Esophagus squamous epithelium (tissue), 5 donors: ENCODE results near the gene A1CF. TPM values are rescaled to one million over a fixed set of nuclear protein-coding genes. Genes with fewer than 3 reads are reported as not detected.
"Not testable (repeated sequence)": the region's sequence is repeated elsewhere in the genome, so short reads cannot be mapped to it uniquely, and the experiment has no call there.

ENCODE experiments used
- DNase-seq: peaks from one replicate; lab custom pipeline; 2025; lab: John Stamatoyannopoulos, UW
- H3K27ac ChIP-seq, 4 donors: fragments of 200-600 bp; sonication (generic); one replicate each; pipeline ENCODE4 v1.5.1; 2016 to 2019; ENCODE audit warnings: mild to moderate bottlenecking in 1 of 4
- H3K27me3 ChIP-seq, 4 donors: fragments of 200-600 bp; sonication (generic); 1 replicate in 3 of 4; 2 replicates in 1 of 4; pipeline versions ENCODE4 v1.5.1 to v1.6.0; 2017 to 2021; ENCODE audit warnings: antibody characterized with exemption in 1 of 4
- H3K36me3 ChIP-seq, 3 donors: fragments of 200-600 bp; sonication (generic); one replicate each; pipeline ENCODE4 v1.5.1; 2016 to 2019
- H3K4me1 ChIP-seq, 3 donors: fragments of 200-600 bp; sonication (generic); one replicate each; pipeline ENCODE4 v1.5.1; 2017 to 2019
- H3K4me3 ChIP-seq, 4 donors: fragments of 200-600 bp; sonication (generic); 1 replicate in 3 of 4; 2 replicates in 1 of 4; pipeline ENCODE4 v1.5.1; 2016 to 2019; ENCODE audit warnings: mild to moderate bottlenecking in 2 of 4, moderate library complexity in 1 of 4
- H3K9me3 ChIP-seq, 3 donors: fragments of 200-600 bp; sonication (generic); one replicate each; pipeline ENCODE4 v1.5.1; 2016 to 2019
- POLR2A ChIP-seq, 4 donors: fragments of 450-650 bp; IDR thresholded peaks; one replicate each; pipeline ENCODE4 v1.6.1; 2017; ENCODE audit warnings: antibody characterized with exemption in 4 of 4, mild to moderate bottlenecking in 4 of 4, moderate library complexity in 3 of 4
- WGBS, 2 donors: methylation state at CpG; one replicate each; pipeline ENCODE4 v1.1.5; 2018; 5-methylcytosine and 5-hydroxymethylcytosine counted together
- intact Hi-C: fragments of 100-400 bp; cut with DNase I; formaldehyde crosslinking; loops from one replicate; pipeline ENCODE4 v1.15.0; 2022
- total RNA-seq, 4 donors: library from RNA; depleted of rRNA; stranded (reverse); fragments of >200 nt; gene quantifications; one replicate each; pipeline ENCODE4 v1.1.0, GENCODE V29; 2016
- TF ChIP-seq, protein P1 (sequence below), 6 experiments: fragments of 450-650 bp in 4 of 6; fragments of 200-600 bp in 2 of 6; sonication (generic) in 2 of 6; IDR thresholded peaks; one replicate each; pipeline ENCODE4 v1.5.1; 2016 to 2019; ENCODE audit warnings: antibody characterized with exemption in 6 of 6, mild to moderate bottlenecking in 4 of 6, moderate library complexity in 4 of 6
- donor health status: DM: yes; HTN: yes; CAD: no.

Gene A1CF
- total RNA-seq, 4 donors from 2014 or later: not detected

DNA sequence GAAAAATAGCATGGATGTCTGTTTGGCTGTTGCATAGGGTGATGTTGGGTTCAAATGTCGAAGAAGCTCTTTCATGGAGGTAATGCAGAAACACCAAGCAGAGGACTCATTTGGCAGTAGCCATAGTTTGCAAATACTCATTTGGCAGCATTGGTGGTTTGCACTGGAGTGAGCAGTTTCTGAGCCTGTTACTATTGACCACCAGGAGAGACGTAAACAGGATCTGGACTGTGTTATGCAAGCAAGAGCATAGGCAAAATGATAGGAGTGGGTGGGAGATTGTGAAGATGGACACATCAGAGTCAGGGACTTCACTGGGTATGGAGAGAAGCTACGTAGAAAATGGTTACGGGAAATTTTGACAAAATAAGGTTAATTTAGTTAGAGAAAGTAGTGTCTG lies 22.9 kb upstream of the A1CF start:
- Histone ChIP-seq H3K36me3 (no peaks in the 10 kb centered on the region), H3K9me3 (no peaks in the 10 kb centered on the region), H3K4me3 (no peak overlapping the region), H3K27ac (no peak overlapping the region), H3K27me3 (no peaks in the 10 kb centered on the region), H3K4me1 (no peaks in the 10 kb centered on the region)
- 82 to 83% methylated on average over 4 of the region's 4 CpGs for WGBS, 2 donors
- intact Hi-C loops: no loop called here
- TF ChIP-seq POLR2A (IDR thresholded peaks at IDR 0.05): no peak
- TF ChIP-seq, protein P1, sequence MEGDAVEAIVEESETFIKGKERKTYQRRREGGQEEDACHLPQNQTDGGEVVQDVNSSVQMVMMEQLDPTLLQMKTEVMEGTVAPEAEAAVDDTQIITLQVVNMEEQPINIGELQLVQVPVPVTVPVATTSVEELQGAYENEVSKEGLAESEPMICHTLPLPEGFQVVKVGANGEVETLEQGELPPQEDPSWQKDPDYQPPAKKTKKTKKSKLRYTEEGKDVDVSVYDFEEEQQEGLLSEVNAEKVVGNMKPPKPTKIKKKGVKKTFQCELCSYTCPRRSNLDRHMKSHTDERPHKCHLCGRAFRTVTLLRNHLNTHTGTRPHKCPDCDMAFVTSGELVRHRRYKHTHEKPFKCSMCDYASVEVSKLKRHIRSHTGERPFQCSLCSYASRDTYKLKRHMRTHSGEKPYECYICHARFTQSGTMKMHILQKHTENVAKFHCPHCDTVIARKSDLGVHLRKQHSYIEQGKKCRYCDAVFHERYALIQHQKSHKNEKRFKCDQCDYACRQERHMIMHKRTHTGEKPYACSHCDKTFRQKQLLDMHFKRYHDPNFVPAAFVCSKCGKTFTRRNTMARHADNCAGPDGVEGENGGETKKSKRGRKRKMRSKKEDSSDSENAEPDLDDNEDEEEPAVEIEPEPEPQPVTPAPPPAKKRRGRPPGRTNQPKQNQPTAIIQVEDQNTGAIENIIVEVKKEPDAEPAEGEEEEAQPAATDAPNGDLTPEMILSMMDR (IDR thresholded peaks at IDR 0.05): no peak
- DNase-seq: no peak

DNA sequence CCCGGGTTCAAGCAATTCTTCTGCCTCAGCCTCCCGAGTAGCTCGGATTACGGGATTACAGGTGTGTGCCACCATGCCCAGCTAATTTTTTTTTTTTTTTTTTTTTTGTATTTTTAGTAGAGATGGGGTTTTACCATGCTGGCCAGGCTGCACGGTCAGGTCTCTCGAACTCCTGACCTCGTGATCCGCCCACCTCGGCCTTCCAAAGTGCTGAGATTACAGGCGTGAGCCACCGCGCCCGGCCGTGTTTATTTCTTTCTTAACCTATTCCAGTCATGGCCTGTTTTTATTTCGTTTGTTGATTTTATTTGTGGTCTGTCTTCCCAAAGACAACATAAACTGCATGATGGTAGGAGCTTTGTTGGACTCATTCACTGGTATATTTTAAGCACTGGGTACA lies 20.4 kb upstream of the A1CF start:
- H3K27me3 ChIP-seq, H3K36me3 ChIP-seq, H3K27ac ChIP-seq, H3K4me1 ChIP-seq, DNase-seq, H3K4me3 ChIP-seq, H3K9me3 ChIP-seq, intact Hi-C loops: not testable (repeated sequence)
- 80 to 90% methylated on average over 7 to 15 of the region's 15 CpGs for WGBS, 2 donors

DNA sequence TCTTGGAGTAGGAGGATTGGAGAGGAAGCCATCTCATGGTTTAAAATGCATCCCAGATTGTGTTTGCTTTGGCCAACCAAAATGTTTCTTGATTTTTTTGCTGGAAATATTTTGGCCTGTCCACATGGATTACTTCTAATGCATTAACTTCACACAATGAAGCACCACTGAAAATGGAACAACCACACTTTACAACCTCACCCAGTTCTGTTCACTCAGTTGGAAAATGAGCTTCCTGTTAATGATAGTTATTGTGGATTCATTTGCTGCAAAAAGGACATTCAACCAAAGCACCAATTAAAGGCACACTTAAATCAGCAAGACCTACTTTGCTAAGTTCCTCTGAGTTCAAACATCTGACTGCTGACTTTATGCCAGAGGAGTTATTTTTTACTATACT lies 11.3 kb upstream of the A1CF start:
- TF ChIP-seq, protein P1 (IDR thresholded peaks at IDR 0.05): no peak
- TF ChIP-seq POLR2A (IDR thresholded peaks at IDR 0.05): no peak
- Histone ChIP-seq H3K4me3 (no peak overlapping the region), H3K27me3 (no peaks in the 10 kb centered on the region), H3K4me1 (no peaks in the 10 kb centered on the region), H3K27ac (no peak overlapping the region), H3K9me3 (no peaks in the 10 kb centered on the region), H3K36me3 (no peaks in the 10 kb centered on the region)
- no peak for DNase-seq
- intact Hi-C loops: no loop called here

DNA sequence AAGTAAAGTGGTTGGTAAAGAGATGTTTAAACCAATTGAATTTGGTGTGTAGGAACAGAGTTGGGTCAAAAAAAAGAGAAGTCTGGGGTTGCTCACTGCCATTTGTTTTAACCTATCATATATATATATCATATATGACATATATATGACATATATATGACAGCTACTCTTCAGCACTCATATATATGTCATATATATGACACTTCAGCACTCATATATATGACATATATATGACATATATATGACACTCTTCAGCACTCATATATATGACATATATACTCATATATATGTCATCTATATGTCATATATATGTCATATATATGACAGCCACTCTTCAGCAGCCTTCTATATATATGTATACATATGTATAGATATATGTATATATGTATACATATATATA lies 8.9 kb upstream of the A1CF start:
- TF ChIP-seq, protein P1 (IDR thresholded peaks at IDR 0.05): no peak
- no peak for TF ChIP-seq POLR2A (IDR thresholded peaks at IDR 0.05)
- intact Hi-C loops: no loop called here
- Histone ChIP-seq H3K36me3 (no peaks in the 10 kb centered on the region), H3K4me3 (no peak overlapping the region), H3K4me1 (no peaks in the 10 kb centered on the region), H3K9me3 (no peaks in the 10 kb centered on the region), H3K27ac (no peak overlapping the region), H3K27me3 (no peaks in the 10 kb centered on the region)
- DNase-seq: no peak

DNA sequence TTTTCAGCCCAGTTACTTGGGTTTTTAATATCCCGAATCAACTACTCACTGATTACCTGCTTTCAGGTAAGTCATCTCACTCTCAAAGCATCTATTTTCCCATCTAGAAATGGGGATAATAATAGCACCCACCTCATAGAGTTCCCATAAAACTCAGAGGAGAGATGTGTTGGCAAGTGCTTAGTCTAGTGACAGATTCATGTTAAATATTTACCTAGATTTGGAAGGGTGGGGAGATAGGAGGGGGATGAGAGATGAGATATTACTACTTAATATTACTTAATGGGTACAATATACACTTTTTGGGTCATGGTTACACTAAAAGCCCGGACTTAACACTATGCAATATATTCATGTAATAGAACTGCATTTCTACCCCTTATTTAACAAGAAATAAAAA lies 7.0 kb upstream of the A1CF start:
- H3K4me1 ChIP-seq: no peaks in the 10 kb centered on the region
- H3K9me3 ChIP-seq: no peaks in the 10 kb centered on the region
- H3K27ac ChIP-seq: no peak overlapping the region
- H3K36me3 ChIP-seq: no peaks in the 10 kb centered on the region
- DNase-seq: no peak
- WGBS, 2 donors: 66 to 79% methylated on average over 2 of the region's 2 CpGs
- H3K27me3 ChIP-seq: no peaks in the 10 kb centered on the region
- no peak overlapping the region for H3K4me3 ChIP-seq
- TF ChIP-seq, protein P1 (IDR thresholded peaks at IDR 0.05): no peak
- TF ChIP-seq POLR2A (IDR thresholded peaks at IDR 0.05): no peak
- intact Hi-C loops: no loop called here

DNA sequence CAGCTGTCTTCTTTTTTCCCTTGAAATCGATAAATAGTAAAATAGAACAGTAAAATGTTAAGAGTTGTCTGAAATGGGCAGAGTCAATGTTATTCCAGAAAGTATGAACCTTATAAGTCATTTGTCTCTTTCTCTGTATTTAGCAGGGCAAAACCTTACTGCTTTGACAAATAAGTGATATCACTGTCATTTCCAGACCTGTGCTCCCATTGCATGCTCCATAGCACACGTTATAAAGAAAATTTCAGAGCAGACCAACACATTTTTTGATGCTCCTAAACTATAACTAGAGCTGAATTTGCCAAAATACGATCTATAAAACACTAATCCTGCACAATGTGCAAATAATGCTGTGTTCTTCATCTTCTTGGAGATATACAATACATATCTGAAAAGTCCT lies 1.1 kb downstream of the A1CF start:
- TF ChIP-seq, protein P1 (IDR thresholded peaks at IDR 0.05): no peak
- TF ChIP-seq POLR2A (IDR thresholded peaks at IDR 0.05): no peak
- intact Hi-C loops: no loop called here
- DNase-seq: no peak
- WGBS, 2 donors: 51 to 58% methylated on average over 3 of the region's 3 CpGs
- no peaks in the 10 kb centered on the region for H3K4me1 ChIP-seq
- no peak overlapping the region for H3K27ac ChIP-seq
- H3K27me3 ChIP-seq: no peaks in the 10 kb centered on the region
- no peaks in the 10 kb centered on the region for H3K9me3 ChIP-seq
- H3K4me3 ChIP-seq: no peak overlapping the region
- no peaks in the 10 kb centered on the region for H3K36me3 ChIP-seq
